Small intestine (tissue), 7 donors: Measurements from ENCODE around the gene CDK14. TPM values are rescaled to one million over a fixed set of nuclear protein-coding genes. Genes with fewer than 3 reads are reported as not detected.
A peak's percentile ranks its signal among the peaks of the same experiment; 100 is the strongest.

Experiments
- DNase-seq, 2 donors: peaks; one replicate each; pipeline versions ENCODE4 v3.0.0 to v3.0.0-alpha.2; 2013
- FAIRE-seq: peaks from 2 replicates; lab custom pipeline; 2012; peaks lifted over from hg19 to GRCh38; lab: Jason Lieb, UNC
- H3K27ac ChIP-seq, 3 donors: one replicate each; pipeline ENCODE4 v1.5.1; 2013; ENCODE audit warnings: low read length in 2 of 3, mild to moderate bottlenecking in 2 of 3, control low read depth in 1 of 3, inconsistent platforms in 1 of 3, low read depth in 1 of 3, moderate library complexity in 1 of 3
- H3K27me3 ChIP-seq, 3 donors: one replicate each; pipeline ENCODE4 v1.6.1; 2013; ENCODE audit warnings: low read length in 3 of 3, inconsistent platforms in 1 of 3; ENCODE audit not compliant: control insufficient read depth in 3 of 3, insufficient read depth in 3 of 3
- H3K36me3 ChIP-seq, 3 donors: one replicate each; pipeline ENCODE4 v1.6.1; 2013; ENCODE audit warnings: low read length in 3 of 3, inconsistent platforms in 1 of 3, low read depth in 1 of 3, mild to moderate bottlenecking in 1 of 3, moderate library complexity in 1 of 3; ENCODE audit not compliant: control insufficient read depth in 3 of 3, insufficient read depth in 2 of 3
- H3K4me1 ChIP-seq, 3 donors: one replicate each; pipeline ENCODE4 v1.6.1; 2013; ENCODE audit warnings: low read length in 2 of 3, inconsistent platforms in 1 of 3, low read depth in 1 of 3, mild to moderate bottlenecking in 1 of 3, moderate library complexity in 1 of 3; ENCODE audit not compliant: control insufficient read depth in 3 of 3, insufficient read depth in 2 of 3
- H3K4me3 ChIP-seq, 3 donors: one replicate each; pipeline ENCODE4 v1.5.1; 2013; ENCODE audit warnings: low read length in 3 of 3, control low read depth in 1 of 3, inconsistent platforms in 1 of 3, low read depth in 1 of 3, mild to moderate bottlenecking in 1 of 3, moderate library complexity in 1 of 3
- H3K9me3 ChIP-seq, 2 donors: one replicate each; pipeline ENCODE4 v1.6.1; 2013; ENCODE audit warnings: low read depth in 1 of 2, low read length in 1 of 2; ENCODE audit not compliant: control insufficient read depth in 2 of 2, insufficient read depth in 1 of 2
- WGBS, 3 donors: extraction: QIAGEN DNeasy Blood & Tissue Kit; methylation state at CpG; one replicate each; pipeline ENCODE4 v1.1.7; 2013; 5-methylcytosine and 5-hydroxymethylcytosine counted together
- polyA plus RNA-seq, 4 donors: library from polyadenylated mRNA; stranded (reverse) in 3 of 4; unstranded in 1 of 4; fragments of 200-250 nt in 3 of 4; fragments of 120-200 nt in 1 of 4; gene quantifications; one replicate each; pipeline versions ENCODE4 v1.2.1 to v1.2.3, GENCODE V29; 2013
- donor health status: healthy with polysubstance abuse.
- donor health status: control.
- donor health status: control.
- donor health status: Bipolar disorder and iron deficiency.
- donor health status: healthy.

CDK14 gene
- polyA plus RNA-seq, 4 donors, result 1.1 to 6.3 (median 2.0) TPM; not detected in 1

DNA sequence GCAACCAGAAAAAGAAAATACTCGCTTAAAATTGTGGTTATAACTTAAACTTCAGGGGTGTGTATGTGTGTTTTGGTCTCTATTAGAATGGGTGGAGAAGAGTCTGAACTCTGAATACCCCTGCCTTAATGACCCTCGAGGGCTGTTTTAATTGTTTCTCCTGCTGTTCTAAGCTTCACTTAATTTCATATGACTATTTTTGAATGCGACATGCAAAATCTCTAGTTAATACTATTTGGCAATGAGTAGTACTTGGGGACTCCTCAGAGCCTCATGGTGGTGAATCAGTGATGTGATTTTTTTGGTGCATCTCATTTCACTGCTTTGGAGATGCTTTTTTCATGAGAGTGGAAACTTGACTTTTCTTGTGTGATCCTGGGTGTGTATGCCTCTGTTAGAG lies 178.6 kb downstream of the CDK14 start:
- H3K4me3 ChIP-seq, result no peak overlapping the region
- H3K27me3 ChIP-seq, result no peaks in the 10 kb centered on the region
- no peak overlapping the region for H3K27ac ChIP-seq
- WGBS, 3 donors, result 80 to 83% (median 82%) methylated on average over 3 of the region's 3 CpGs
- H3K9me3 ChIP-seq, result peaks cover 0 to 10% of the 10 kb centered on the region in 2 donors
- FAIRE-seq (no peak), DNase-seq (no peak)
- no peaks in the 10 kb centered on the region for H3K4me1 ChIP-seq
- H3K36me3 ChIP-seq, result no peaks in the 10 kb centered on the region

- no peaks in the 10 kb centered on the region for H3K4me1 ChIP-seq
- FAIRE-seq (no peak), DNase-seq (no peak)
- no peaks in the 10 kb centered on the region for H3K36me3 ChIP-seq
- no peaks in the 10 kb centered on the region for H3K27me3 ChIP-seq
- H3K9me3 ChIP-seq, result peaks cover 0 to 10% of the 10 kb centered on the region in 2 donors
- 44 to 50% (median 47%) methylated on average over 1 of the region's 1 CpG for WGBS, 3 donors
- H3K4me3 ChIP-seq, result no peak overlapping the region
- no peak overlapping the region for H3K27ac ChIP-seq
Measured at GRCh38 chr7:90775383-90775965, 179.4 kb downstream of the CDK14 start.

DNA sequence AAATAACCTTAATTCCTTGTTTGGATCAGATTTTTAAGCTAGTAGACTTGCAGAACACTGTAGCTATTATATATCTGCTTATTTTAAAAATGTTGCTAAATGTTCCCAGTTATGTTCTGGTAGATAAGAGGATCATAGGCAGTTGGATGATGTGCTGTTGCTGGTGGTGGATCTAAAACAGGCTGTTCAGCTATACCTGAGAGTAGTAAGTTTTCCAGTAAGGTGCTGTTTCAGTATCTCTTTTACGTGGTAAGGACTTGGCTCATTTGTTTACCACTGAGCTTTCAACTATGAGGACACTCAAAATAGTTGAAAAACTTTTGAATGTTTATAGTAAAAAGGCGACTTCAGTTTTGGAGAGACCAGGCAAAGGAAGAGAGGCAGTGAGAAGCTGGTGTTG lies 180.9 kb downstream of the CDK14 start:
- DNase-seq (no peak), FAIRE-seq (no peak)
- Histone ChIP-seq H3K9me3 (no peaks in the 10 kb centered on the region), H3K4me1 (no peaks in the 10 kb centered on the region), H3K4me3 (no peak overlapping the region), H3K27me3 (no peaks in the 10 kb centered on the region), H3K36me3 (no peaks in the 10 kb centered on the region), H3K27ac (peak overlapping the region in 1 of 3 donors; percentile 41)
- WGBS, 3 donors, result 54 to 68% (median 65%) methylated on average over 2 of the region's 2 CpGs

GRCh38 chr7:90777465-90777864 lies 181.3 kb downstream of the CDK14 start:
- Histone ChIP-seq H3K9me3 (no peaks in the 10 kb centered on the region), H3K36me3 (no peaks in the 10 kb centered on the region), H3K27me3 (no peaks in the 10 kb centered on the region), H3K4me1 (no peaks in the 10 kb centered on the region), H3K27ac (peak overlapping the region in 1 of 3 donors; percentile 41), H3K4me3 (no peak overlapping the region)
- 43 to 51% (median 48%) methylated on average over 4 of the region's 4 CpGs for WGBS, 3 donors
- no peak for FAIRE-seq
- DNase-seq, result no peak

GRCh38 chr7:90777886-90778285 lies 181.8 kb downstream of the CDK14 start:
- FAIRE-seq (no peak), DNase-seq (no peak)
- H3K4me1 ChIP-seq, result no peaks in the 10 kb centered on the region
- H3K27me3 ChIP-seq, result no peaks in the 10 kb centered on the region
- H3K36me3 ChIP-seq, result no peaks in the 10 kb centered on the region
- H3K9me3 ChIP-seq, result no peaks in the 10 kb centered on the region
- no peak overlapping the region for H3K4me3 ChIP-seq
- H3K27ac ChIP-seq, result no peak overlapping the region

GRCh38 chr7:90788052-90788451 lies 191.9 kb downstream of the CDK14 start:
- DNase-seq (no peak), FAIRE-seq (no peak)
- H3K27ac ChIP-seq, result no peak overlapping the region
- 84 to 91% (median 87%) methylated on average over 4 of the region's 4 CpGs for WGBS, 3 donors
- H3K9me3 ChIP-seq, result peaks cover 0 to 5% of the 10 kb centered on the region in 2 donors
- no peaks in the 10 kb centered on the region for H3K27me3 ChIP-seq
- H3K36me3 ChIP-seq, result no peaks in the 10 kb centered on the region
- no peak overlapping the region for H3K4me3 ChIP-seq
- H3K4me1 ChIP-seq, result no peaks in the 10 kb centered on the region

DNA sequence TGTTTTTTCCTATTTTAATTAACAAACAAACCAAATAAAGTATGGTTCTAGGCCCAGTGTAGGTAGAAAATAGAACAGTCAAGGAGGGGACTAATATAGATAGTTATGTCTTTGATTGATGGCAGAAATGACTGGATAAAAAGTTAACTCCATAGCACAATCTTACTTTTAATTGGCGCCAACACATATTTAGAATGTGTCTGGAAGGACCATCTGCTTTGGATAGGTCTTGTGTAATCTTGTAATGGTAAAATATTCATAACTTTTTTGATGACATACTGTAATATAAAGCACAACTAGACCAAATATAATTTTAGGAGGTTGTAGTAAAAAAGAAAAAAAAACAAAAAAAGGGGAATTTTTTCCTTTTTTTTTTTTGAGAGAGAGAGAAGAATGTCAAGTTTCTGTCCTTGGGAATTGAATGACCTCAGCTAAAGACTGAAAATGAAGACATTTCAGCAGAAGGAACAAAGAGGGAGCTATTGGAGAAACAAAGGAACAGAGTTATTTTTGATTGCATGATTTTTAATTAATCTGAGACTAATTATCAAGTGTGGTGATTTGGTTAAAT lies 193.7 kb downstream of the CDK14 start:
- H3K36me3 ChIP-seq, result no peaks in the 10 kb centered on the region
- WGBS, 3 donors, result 93 to 97% (median 97%) methylated on average over 1 of the region's 1 CpG
- DNase-seq, result no peak
- FAIRE-seq, result no peak
- H3K9me3 ChIP-seq, result peaks cover 0 to 16% of the 10 kb centered on the region in 2 donors
- H3K27ac ChIP-seq, result no peak overlapping the region
- no peak overlapping the region for H3K4me3 ChIP-seq
- no peaks in the 10 kb centered on the region for H3K4me1 ChIP-seq
- H3K27me3 ChIP-seq, result no peaks in the 10 kb centered on the region

DNA sequence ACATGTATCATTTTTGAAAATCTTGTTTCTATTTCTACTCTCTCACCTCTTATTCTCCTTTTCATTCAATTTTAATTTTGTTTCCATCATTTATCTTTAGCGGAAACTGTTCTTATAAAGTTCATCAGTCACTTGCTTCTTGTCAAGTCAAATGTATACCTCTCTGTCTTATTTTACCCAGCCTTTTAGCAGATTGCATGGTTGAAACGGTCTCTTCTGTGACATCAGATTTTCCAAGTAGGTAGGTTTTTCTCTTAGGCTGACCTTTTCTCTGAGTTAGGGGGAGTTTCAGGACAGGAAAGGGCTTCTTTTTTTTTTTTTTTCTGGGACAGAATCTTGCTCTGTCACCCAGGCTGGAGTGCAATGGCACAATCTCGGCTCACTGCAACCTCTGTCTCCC lies 195.5 kb downstream of the CDK14 start:
- no peak for DNase-seq
- H3K4me3 ChIP-seq, result no peak overlapping the region
- FAIRE-seq, result peak; percentile 10
- no peaks in the 10 kb centered on the region for H3K4me1 ChIP-seq
- H3K27me3 ChIP-seq, result no peaks in the 10 kb centered on the region
- no peaks in the 10 kb centered on the region for H3K36me3 ChIP-seq
- H3K9me3 ChIP-seq, result peaks cover 0 to 21% of the 10 kb centered on the region in 2 donors
- no peak overlapping the region for H3K27ac ChIP-seq
- WGBS, 3 donors, result 73 to 82% (median 81%) methylated on average over 3 of the region's 3 CpGs

DNA sequence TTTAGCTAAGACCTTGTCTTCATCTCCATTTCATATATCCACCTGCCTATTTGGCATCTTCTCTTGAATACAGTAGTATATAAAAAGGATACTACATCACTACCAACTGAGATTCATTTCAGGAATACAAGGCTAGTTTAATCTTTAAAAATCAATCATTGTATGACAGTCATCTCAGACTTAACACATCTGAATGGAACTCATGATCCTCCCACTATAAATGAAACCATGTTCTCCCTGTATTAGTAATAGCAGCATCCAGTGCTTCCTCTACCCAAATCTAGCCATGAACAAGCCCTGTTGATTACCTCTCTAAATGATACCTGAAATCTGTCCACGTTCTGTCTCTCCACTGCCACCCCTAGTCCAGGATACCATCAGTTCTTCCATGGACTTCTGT lies 196.2 kb downstream of the CDK14 start:
- Histone ChIP-seq H3K4me3 (no peak overlapping the region), H3K9me3 (peaks cover 0 to 21% of the 10 kb centered on the region in 2 donors), H3K27ac (no peak overlapping the region), H3K36me3 (no peaks in the 10 kb centered on the region), H3K27me3 (no peaks in the 10 kb centered on the region), H3K4me1 (no peaks in the 10 kb centered on the region)
- FAIRE-seq (no peak), DNase-seq (no peak)
- 64 to 79% (median 79%) methylated on average over 1 of the region's 1 CpG for WGBS, 3 donors
